Astrocyte of the cerebellum (primary cell): ENCODE results near the gene ARHGAP36.

Experiments
- DNase-seq: peaks from one replicate; pipeline ENCODE4 v3.0.0-alpha.2; 2011; ENCODE audit warnings: low read depth
- H3K4me3 ChIP-seq: 2 replicates; pipeline ENCODE4 v1.5.1; 2011; ENCODE audit warnings: mild to moderate bottlenecking, low read depth, low read length, moderate library complexity
- in situ Hi-C: cut with HindIII; loops from 2 replicates; pipeline ENCODE4 v1.10.0; 2017; ENCODE audit warnings: low sequenced_read_pairs
- TF ChIP-seq, protein P1 (sequence below): IDR thresholded peaks from 2 replicates; pipeline ENCODE4 v1.5.1; 2012; ENCODE audit warnings: low read length, low read depth, moderate library complexity, mild to moderate bottlenecking; ENCODE audit errors: missing control alignments

ARHGAP36 gene

DNA sequence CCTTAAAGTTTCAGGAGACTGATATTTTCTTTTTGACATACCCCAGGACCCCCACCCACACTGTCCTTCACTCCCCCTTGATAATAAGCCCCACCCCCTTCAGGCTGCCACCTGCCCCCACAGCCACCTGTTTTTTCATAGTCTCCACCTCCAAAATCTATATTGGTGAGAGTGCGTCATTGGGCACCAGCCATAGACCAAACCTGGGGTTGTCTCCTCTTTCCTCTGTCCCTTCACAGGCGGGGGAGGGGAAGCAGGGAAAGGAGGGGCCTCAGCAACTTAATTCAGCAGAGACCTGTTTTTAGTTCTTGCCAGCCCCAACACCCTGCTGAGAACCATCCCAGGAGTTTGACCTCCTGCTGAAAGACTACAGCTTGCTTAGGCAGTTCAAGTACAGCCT, 1.1 kb downstream of the ARHGAP36 start:
- no peak for DNase-seq
- in situ Hi-C loops, result no loop called here
- TF ChIP-seq, protein P1, sequence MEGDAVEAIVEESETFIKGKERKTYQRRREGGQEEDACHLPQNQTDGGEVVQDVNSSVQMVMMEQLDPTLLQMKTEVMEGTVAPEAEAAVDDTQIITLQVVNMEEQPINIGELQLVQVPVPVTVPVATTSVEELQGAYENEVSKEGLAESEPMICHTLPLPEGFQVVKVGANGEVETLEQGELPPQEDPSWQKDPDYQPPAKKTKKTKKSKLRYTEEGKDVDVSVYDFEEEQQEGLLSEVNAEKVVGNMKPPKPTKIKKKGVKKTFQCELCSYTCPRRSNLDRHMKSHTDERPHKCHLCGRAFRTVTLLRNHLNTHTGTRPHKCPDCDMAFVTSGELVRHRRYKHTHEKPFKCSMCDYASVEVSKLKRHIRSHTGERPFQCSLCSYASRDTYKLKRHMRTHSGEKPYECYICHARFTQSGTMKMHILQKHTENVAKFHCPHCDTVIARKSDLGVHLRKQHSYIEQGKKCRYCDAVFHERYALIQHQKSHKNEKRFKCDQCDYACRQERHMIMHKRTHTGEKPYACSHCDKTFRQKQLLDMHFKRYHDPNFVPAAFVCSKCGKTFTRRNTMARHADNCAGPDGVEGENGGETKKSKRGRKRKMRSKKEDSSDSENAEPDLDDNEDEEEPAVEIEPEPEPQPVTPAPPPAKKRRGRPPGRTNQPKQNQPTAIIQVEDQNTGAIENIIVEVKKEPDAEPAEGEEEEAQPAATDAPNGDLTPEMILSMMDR, result no peak
- H3K4me3 ChIP-seq, result no peak overlapping the region

DNA sequence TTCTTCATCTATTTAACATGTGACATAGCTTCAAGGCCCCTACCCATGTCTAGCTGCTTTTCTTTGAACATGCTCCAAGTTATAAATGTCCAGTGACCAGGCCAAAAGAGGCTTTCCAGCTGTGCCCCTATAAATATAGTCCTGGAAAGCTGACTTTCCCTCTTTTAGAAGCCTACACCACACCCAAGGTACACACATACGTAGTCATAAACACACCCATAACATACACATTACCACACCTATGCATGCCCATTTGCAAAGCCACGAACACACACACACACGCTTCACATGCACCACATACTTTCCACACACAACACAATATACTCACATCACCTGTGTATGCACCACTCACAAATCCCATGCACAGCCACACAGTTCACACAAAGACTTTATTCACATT, 2.0 kb downstream of the ARHGAP36 start:
- no peak overlapping the region for H3K4me3 ChIP-seq
- in situ Hi-C loops, result no loop called here
- TF ChIP-seq, protein P1, result no peak
- DNase-seq, result no peak

DNA sequence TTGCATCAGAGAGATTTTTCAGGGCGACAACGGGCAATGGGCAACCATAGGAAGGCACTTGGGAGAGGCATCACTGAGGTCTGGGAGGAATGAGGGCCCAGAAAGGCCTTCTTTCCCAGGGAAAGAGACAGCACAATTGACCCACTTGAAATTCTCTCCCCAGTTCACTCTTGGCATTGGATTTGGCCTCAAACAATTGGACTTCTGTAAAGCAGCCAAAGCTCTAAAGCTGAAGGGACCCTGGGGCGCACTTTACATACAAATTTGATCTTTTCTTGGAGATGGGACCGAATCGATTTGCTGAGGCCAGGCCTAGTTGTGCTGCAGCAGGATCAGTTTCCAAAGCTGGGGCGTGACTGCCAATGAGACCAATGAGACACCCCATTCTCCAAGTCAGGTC, 3.2 kb downstream of the ARHGAP36 start:
- H3K4me3 ChIP-seq, result no peak overlapping the region
- TF ChIP-seq, protein P1, result no peak
- in situ Hi-C loops, result no loop called here
- no peak for DNase-seq

DNA sequence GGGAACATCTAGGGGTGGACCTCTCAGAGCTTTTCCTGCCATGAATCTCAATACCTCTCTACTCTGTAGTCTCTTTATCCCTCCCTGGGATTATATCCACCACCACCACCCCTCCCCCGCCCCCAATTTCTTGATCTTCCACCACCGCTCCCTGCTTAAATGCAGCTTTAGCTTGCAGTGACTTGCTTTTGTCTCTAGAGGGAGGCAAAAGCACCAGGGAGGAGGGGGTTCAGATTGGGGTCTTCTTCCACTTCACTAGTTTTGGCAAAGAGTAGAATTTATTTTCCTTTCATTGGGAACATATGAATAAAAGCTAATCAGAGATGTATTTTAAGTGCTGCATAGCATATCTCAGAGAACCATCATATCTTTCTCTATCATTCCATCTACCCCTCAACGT, 5.5 kb downstream of the ARHGAP36 start:
- no peak overlapping the region for H3K4me3 ChIP-seq
- DNase-seq, result no peak
- in situ Hi-C loops, result no loop called here
- TF ChIP-seq, protein P1, result peak; percentile 18

DNA sequence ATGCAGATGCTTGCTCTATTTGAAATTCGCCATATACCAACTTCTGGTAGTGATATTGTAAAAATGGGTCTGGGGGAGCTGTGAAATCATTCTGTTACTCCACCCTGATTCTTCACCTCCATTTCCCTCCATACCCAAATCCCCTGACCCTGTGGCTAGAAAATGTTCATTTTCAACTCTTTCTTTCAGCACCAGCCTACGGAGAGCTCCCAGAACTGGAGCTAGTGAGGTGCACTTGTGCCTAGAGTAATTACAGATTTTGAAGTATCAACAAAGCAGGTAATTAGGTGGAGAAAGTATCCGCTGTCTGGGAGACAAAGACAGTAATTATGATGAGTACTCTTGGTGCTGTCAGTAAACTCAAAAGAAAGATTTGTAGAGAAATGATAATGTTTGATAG, 8.1 kb downstream of the ARHGAP36 start:
- in situ Hi-C loops, result no loop called here
- DNase-seq, result no peak
- TF ChIP-seq, protein P1, result no peak
- H3K4me3 ChIP-seq, result no peak overlapping the region

DNA sequence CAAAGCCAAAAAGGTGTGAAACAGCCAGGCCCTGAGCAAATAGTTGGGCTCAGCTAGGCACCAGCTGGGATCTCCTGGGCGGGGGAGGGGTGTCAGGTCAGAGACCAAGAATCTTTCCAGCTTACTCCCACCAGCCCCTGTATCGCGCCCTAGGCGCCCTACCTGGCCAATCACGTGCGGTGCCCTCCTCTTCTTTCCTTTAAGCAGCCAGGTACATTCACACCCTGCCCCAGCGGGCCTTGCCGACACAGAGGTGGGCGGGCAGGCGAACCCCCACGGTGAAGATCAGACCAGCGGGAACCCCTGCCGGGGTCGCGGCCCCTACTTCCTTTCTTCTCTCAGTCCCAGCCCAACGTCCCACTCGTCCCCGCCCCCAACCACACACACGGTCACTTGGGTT, 9.1 kb downstream of the ARHGAP36 start:
- no peak overlapping the region for H3K4me3 ChIP-seq

More for the DNA sequence above, 9.1 kb downstream of the ARHGAP36 start:
- TF ChIP-seq, protein P1, result no peak
- DNase-seq, result no peak
- in situ Hi-C loops, result no loop called here
